H9 (cell line): ENCODE measurements around the gene C14orf39. TPM values are rescaled to one million over a fixed set of nuclear protein-coding genes. Genes with fewer than 3 reads are reported as not detected.

Experiments
- DNase-seq: peaks from one replicate; pipeline ENCODE4 v3.0.0-alpha.2; 2017
- H2AFZ ChIP-seq: one replicate; pipeline ENCODE4 v1.6.1; 2013; ENCODE audit warnings: mild to moderate bottlenecking, low read length, control low read depth, moderate library complexity
- H2AK5ac ChIP-seq: 2 replicates; pipeline ENCODE4 v1.6.1; 2013; ENCODE audit warnings: low read length, control low read depth, mixed read lengths; ENCODE audit not compliant: insufficient read length
- H2BK120ac ChIP-seq: one replicate; pipeline ENCODE4 v1.6.1; 2013; ENCODE audit warnings: low read depth, mild to moderate bottlenecking, low read length, control low read depth, inconsistent platforms; ENCODE audit not compliant: poor library complexity, severe bottlenecking
- H2BK12ac ChIP-seq: 2 replicates; pipeline ENCODE4 v1.6.1; 2013; ENCODE audit warnings: low read length, control low read depth, mixed read lengths, low read depth; ENCODE audit not compliant: insufficient read length
- H2BK15ac ChIP-seq: 2 replicates; pipeline ENCODE4 v1.6.1; 2013; ENCODE audit warnings: low read depth, low read length, control low read depth
- H2BK20ac ChIP-seq: one replicate; pipeline ENCODE4 v1.6.1; 2013; ENCODE audit warnings: low read depth, mild to moderate bottlenecking, low read length, control low read depth, inconsistent platforms; ENCODE audit not compliant: poor library complexity, severe bottlenecking
- H2BK5ac ChIP-seq: 2 replicates; pipeline ENCODE4 v1.6.1; 2013; ENCODE audit warnings: low read length, control low read depth, mixed read lengths; ENCODE audit not compliant: insufficient read length
- H3K14ac ChIP-seq: 2 replicates; pipeline ENCODE4 v1.6.1; 2013; ENCODE audit warnings: low read length, control low read depth; ENCODE audit not compliant: insufficient read depth
- H3K18ac ChIP-seq: 2 replicates; pipeline ENCODE4 v1.6.1; 2013; ENCODE audit warnings: low read depth, mild to moderate bottlenecking, mixed read lengths, low read length, control low read depth; ENCODE audit not compliant: insufficient read length
- H3K23ac ChIP-seq: 2 replicates; pipeline ENCODE4 v1.6.1; 2013; ENCODE audit warnings: low read length, control low read depth, mixed read lengths, low read depth; ENCODE audit not compliant: insufficient read length
- H3K23me2 ChIP-seq: 2 replicates; pipeline ENCODE4 v1.6.1; 2013; ENCODE audit warnings: low read depth, mild to moderate bottlenecking, mixed read lengths, low read length, control low read depth; ENCODE audit not compliant: insufficient read length, poor library complexity, severe bottlenecking
- H3K27ac ChIP-seq: 2 replicates; pipeline ENCODE4 v1.5.1; 2013; ENCODE audit warnings: low read length, control low read depth, mixed read lengths, low read depth; ENCODE audit not compliant: insufficient read length
- H3K27me3 ChIP-seq: 2 replicates; pipeline ENCODE4 v1.6.1; 2013; ENCODE audit warnings: low read length, control low read depth, inconsistent platforms; ENCODE audit not compliant: insufficient read depth
- H3K4ac ChIP-seq: 2 replicates; pipeline ENCODE4 v1.6.1; 2013; ENCODE audit warnings: low read depth, mild to moderate bottlenecking, control low read depth, inconsistent platforms, low read length, moderate library complexity
- H3K4me1 ChIP-seq: 2 replicates; pipeline ENCODE4 v1.6.1; 2013; ENCODE audit warnings: low read length, control low read depth, inconsistent platforms; ENCODE audit not compliant: insufficient read depth
- H3K4me2 ChIP-seq: 2 replicates; pipeline ENCODE4 v1.6.1; 2013; ENCODE audit warnings: low read length, control low read depth, mixed read lengths; ENCODE audit not compliant: insufficient read length, insufficient read depth
- H3K56ac ChIP-seq: 2 replicates; pipeline ENCODE4 v1.6.1; 2013; ENCODE audit warnings: low read depth, mild to moderate bottlenecking, mixed read lengths, low read length, control low read depth; ENCODE audit not compliant: insufficient read length
- H3K79me1 ChIP-seq: 2 replicates; pipeline ENCODE4 v1.6.1; 2013; ENCODE audit warnings: low read depth, mild to moderate bottlenecking, moderate library complexity, low read length, control low read depth, inconsistent platforms; ENCODE audit not compliant: insufficient read depth, poor library complexity, severe bottlenecking
- H3K79me2 ChIP-seq: 2 replicates; pipeline ENCODE4 v1.6.1; 2013; ENCODE audit warnings: low read length, control low read depth, inconsistent platforms; ENCODE audit not compliant: insufficient read depth
- H3K9ac ChIP-seq: 2 replicates; pipeline ENCODE4 v1.6.1; 2013; ENCODE audit warnings: low read length, control low read depth, mixed read lengths; ENCODE audit not compliant: insufficient read length; ENCODE audit errors: extremely low read depth
- H3K9me3 ChIP-seq: one replicate; pipeline ENCODE4 v1.6.1; 2013; ENCODE audit warnings: low read depth, low read length, inconsistent platforms; ENCODE audit not compliant: control insufficient read depth
- H3T11ph ChIP-seq: one replicate; pipeline ENCODE4 v1.6.1; 2013; ENCODE audit warnings: mild to moderate bottlenecking, low read length, control low read depth, inconsistent platforms
- H4K20me1 ChIP-seq: one replicate; pipeline ENCODE4 v1.6.1; 2013; ENCODE audit not compliant: control insufficient read depth, insufficient read length, insufficient read depth
- H4K5ac ChIP-seq: 2 replicates; pipeline ENCODE4 v1.6.1; 2013; ENCODE audit warnings: low read depth, mild to moderate bottlenecking, mixed read lengths, low read length, control low read depth; ENCODE audit not compliant: insufficient read length
- H4K8ac ChIP-seq: replicated peaks from 2 replicates; pipeline ENCODE4 v1.6.1; 2013; ENCODE audit warnings: low read length, control low read depth, mixed read lengths, low read depth; ENCODE audit not compliant: insufficient read length
- H4K91ac ChIP-seq: 2 replicates; pipeline ENCODE4 v1.6.1; 2013; ENCODE audit warnings: low read depth, mild to moderate bottlenecking, moderate library complexity, mixed read lengths, low read length, control low read depth; ENCODE audit not compliant: insufficient read length
- H3K27ac Mint-ChIP-seq, 3 experiments: 2 replicates in 2 of 3; 3 replicates in 1 of 3; pipeline ENCODE4 v1.8.0; 2020 to 2021; ENCODE audit warnings: mixed read lengths in 3 of 3, mild to moderate bottlenecking in 1 of 3, moderate library complexity in 1 of 3
- H3K27me3 Mint-ChIP-seq: 2 replicates; pipeline ENCODE4 v1.8.0; 2021; ENCODE audit warnings: low read depth, mild to moderate bottlenecking, moderate library complexity, mixed read lengths
- H3K36me3 Mint-ChIP-seq, 3 experiments: 2 replicates in 2 of 3; 3 replicates in 1 of 3; pipeline ENCODE4 v1.8.0; 2020 to 2021; ENCODE audit warnings: low read depth in 3 of 3, mixed read lengths in 3 of 3; ENCODE audit not compliant: insufficient read depth in 1 of 3
- H3K4me1 Mint-ChIP-seq, 2 experiments: 2 replicates each; pipeline ENCODE4 v1.8.0; 2020; ENCODE audit warnings: mixed read lengths in 2 of 2
- H3K4me3 Mint-ChIP-seq, 2 experiments: 2 replicates in 1 of 2; 3 replicates in 1 of 2; pipeline ENCODE4 v1.8.0; 2020 to 2021; ENCODE audit warnings: mild to moderate bottlenecking in 2 of 2, mixed read lengths in 2 of 2, moderate library complexity in 1 of 2
- H3K9me3 Mint-ChIP-seq, 2 experiments: 2 replicates in 1 of 2; 3 replicates in 1 of 2; pipeline ENCODE4 v1.8.0; 2020; ENCODE audit warnings: mild to moderate bottlenecking in 2 of 2, mixed read lengths in 2 of 2, moderate library complexity in 1 of 2
- CTCF ChIP-seq: fragments of 200-600 bp; sonication (generic); conservative IDR thresholded peaks from 3 replicates; pipeline ENCODE4 v1.8.0; 2021; ENCODE audit warnings: antibody characterized with exemption, mild to moderate bottlenecking
- WGBS: extraction: QIAGEN DNeasy Blood & Tissue Kit; methylation state at CpG from one replicate; pipeline ENCODE4 v1.1.7; 2013; ENCODE audit warnings: missing lambda C conversion rate, low lambda C conversion rate, mixed read lengths; ENCODE audit not compliant: insufficient read length; ENCODE audit errors: extremely low coverage; 5-methylcytosine and 5-hydroxymethylcytosine counted together
- total RNA-seq: library from RNA; stranded (reverse); gene quantifications from 2 replicates; pipeline ENCODE4 v1.2.1, GENCODE V29; 2021

The C14orf39 gene
- total RNA-seq, 1 experiment from 2014 or later: 1.8 TPM

- Histone ChIP-seq H3K18ac (no peak overlapping the region), H3K27ac (no peak overlapping the region)
- TF ChIP-seq CTCF: peak; percentile 68
These were observed 29.1 kb upstream of the C14orf39 start for GRCh38 chr14:60514741-60515491.

More at GRCh38 chr14:60514741-60515491, 29.1 kb upstream of the C14orf39 start:
- no peaks in the 10 kb centered on the region for H3K9me3 ChIP-seq
- H2AK5ac ChIP-seq: no peak overlapping the region
- peak overlapping the region; percentile 67 to 85 for H3K4me3 Mint-ChIP-seq
- no peak overlapping the region for H3K27ac Mint-ChIP-seq
- no peaks in the 10 kb centered on the region for H3K79me2 ChIP-seq
- H4K8ac ChIP-seq: no peak overlapping the region
- H4K5ac ChIP-seq: no peak overlapping the region
- peaks cover 14% of the 10 kb centered on the region for H3K23me2 ChIP-seq
- peaks cover 0 to 8% of the 10 kb centered on the region in 2 experiments; a peak in 1 of 5 replicates for H3K9me3 Mint-ChIP-seq
- peaks cover 4% of the 10 kb centered on the region; the same call in 1 of the 2 replicates for H3K4me1 ChIP-seq
- no peak overlapping the region for H4K91ac ChIP-seq
- no peak overlapping the region for H2BK15ac ChIP-seq
- H3K36me3 Mint-ChIP-seq: no peaks in the 10 kb centered on the region
- H4K20me1 ChIP-seq: peaks cover 2% of the 10 kb centered on the region
- H3K23ac ChIP-seq: no peak overlapping the region
- H3K27me3 ChIP-seq: peaks cover 51% of the 10 kb centered on the region
- peak; percentile 83 for DNase-seq
- peaks cover 83% of the 10 kb centered on the region for H3K27me3 Mint-ChIP-seq
- no peak overlapping the region for H2BK12ac ChIP-seq
- no peaks in the 10 kb centered on the region for H3K79me1 ChIP-seq
- H3K4me2 ChIP-seq: peak overlapping the region; percentile 53
- no peak overlapping the region for H2BK20ac ChIP-seq
- H3T11ph ChIP-seq: no peak overlapping the region
- H3K9ac ChIP-seq: no peak overlapping the region
- no peak overlapping the region for H2BK120ac ChIP-seq
- H3K14ac ChIP-seq: no peak overlapping the region; the same call in 1 of the 2 replicates
- H3K4ac ChIP-seq: no peak overlapping the region
- peaks cover 27 to 37% of the 10 kb centered on the region in 2 experiments for H3K4me1 Mint-ChIP-seq
- H2BK5ac ChIP-seq: no peak overlapping the region
- no peak overlapping the region for H2AFZ ChIP-seq
- no peak overlapping the region for H3K56ac ChIP-seq
- WGBS: no CpG with 5 or more reads among the region's 79 CpGs
